SU-DHL-6 (cell line): ENCODE data around the gene MYO5C.

ENCODE experiments used
- H2AFZ ChIP-seq: fragments of 200-600 bp; sonication (generic); 2 replicates; pipeline ENCODE4 v1.6.1; 2014; ENCODE audit warnings: low read depth, mild to moderate bottlenecking, moderate library complexity, mixed read lengths, antibody characterized with exemption, low read length; ENCODE audit not compliant: severe bottlenecking
- H3F3A ChIP-seq: fragments of 200-600 bp; shearing (Covaris generic); 2 replicates; pipeline ENCODE4 v1.6.0; 2016; ENCODE audit warnings: antibody characterized with exemption, mild to moderate bottlenecking; ENCODE audit not compliant: insufficient read depth
- H3K27ac ChIP-seq: fragments of 200-600 bp; sonication (generic); 2 replicates; pipeline ENCODE4 v1.5.1; 2016; ENCODE audit warnings: low read depth, mild to moderate bottlenecking, low read length, moderate library complexity, mixed read lengths
- H3K27me3 ChIP-seq: fragments of 200-600 bp; sonication (generic), shearing (Covaris generic); 2 replicates; pipeline ENCODE4 v1.6.0; 2014; ENCODE audit warnings: mild to moderate bottlenecking, low read length
- H3K36me3 ChIP-seq: fragments of 200-600 bp; sonication (generic); 2 replicates; pipeline ENCODE4 v1.6.1; 2014; ENCODE audit warnings: mild to moderate bottlenecking, low read length, mixed read lengths
- H3K4me2 ChIP-seq: fragments of 300-600, 200-600 bp; shearing (Covaris generic), sonication (generic); 2 replicates; pipeline ENCODE4 v1.6.0; 2014; ENCODE audit warnings: low read length, low read depth, mild to moderate bottlenecking; ENCODE audit not compliant: poor library complexity, severe bottlenecking
- H3K4me3 ChIP-seq: fragments of 200-600 bp; sonication (generic); 2 replicates; pipeline ENCODE4 v1.5.1; 2014; ENCODE audit warnings: antibody characterized with exemption, low read length, mild to moderate bottlenecking, mixed read lengths; ENCODE audit not compliant: insufficient read depth, poor library complexity, severe bottlenecking
- H3K79me2 ChIP-seq: fragments of 200-600 bp; sonication (generic); 2 replicates; pipeline ENCODE4 v1.6.1; 2014; ENCODE audit warnings: mild to moderate bottlenecking, low read length, moderate library complexity; ENCODE audit not compliant: insufficient read depth
- H3K9ac ChIP-seq: fragments of 200-600 bp; sonication (generic); 2 replicates; pipeline ENCODE4 v1.7.0; 2014; ENCODE audit warnings: mild to moderate bottlenecking, low read length
- H3K9me2 ChIP-seq: fragments of 200-600 bp; sonication (generic); replicated peaks from 2 replicates; pipeline ENCODE4 v1.6.1; 2014; ENCODE audit warnings: low read length; ENCODE audit not compliant: insufficient read depth
- H3K9me3 ChIP-seq: fragments of 200-600 bp; sonication (generic); 2 replicates; pipeline ENCODE4 v1.6.1; 2014; ENCODE audit warnings: low read length, mixed read lengths; ENCODE audit not compliant: insufficient read depth
- H4K20me1 ChIP-seq: fragments of 200-600 bp; sonication (generic); 2 replicates; pipeline ENCODE4 v1.6.1; 2014; ENCODE audit warnings: low read depth, mild to moderate bottlenecking, antibody characterized with exemption, low read length, moderate library complexity, mixed read lengths
- CTCF ChIP-seq: fragments of 200-600 bp; sonication (generic); IDR thresholded peaks from one replicate; pipeline ENCODE4 v1.5.1; 2017; ENCODE audit warnings: antibody characterized with exemption, mild to moderate bottlenecking, low read length, moderate library complexity; ENCODE audit not compliant: insufficient read depth, poor library complexity, severe bottlenecking
- EZH2phosphoT487 ChIP-seq: fragments of 200-600 bp; sonication (generic), shearing (Covaris generic); conservative IDR thresholded peaks from 2 replicates; pipeline ENCODE4 v1.6.1; 2018; ENCODE audit warnings: mild to moderate bottlenecking, antibody characterized with exemption, low read length, moderate library complexity, mixed read lengths

MYO5C gene

GRCh38 chr15:52218371-52218770, 77.2 kb downstream of the MYO5C start:
- Histone ChIP-seq H3K27me3 (no peaks in the 10 kb centered on the region), H3K36me3 (no peaks in the 10 kb centered on the region), H2AFZ (no peak overlapping the region), H3K9me3 (no peaks in the 10 kb centered on the region), H3K9me2 (no peaks in the 10 kb centered on the region), H3K79me2 (peaks cover 12% of the 10 kb centered on the region), H3F3A (peaks cover 44% of the 10 kb centered on the region), H3K27ac (peak overlapping the region; percentile 46), H3K4me3 (no peak overlapping the region), H3K4me2 (no peak overlapping the region), H3K9ac (no peak overlapping the region), H4K20me1 (no peaks in the 10 kb centered on the region)
- no peak for TF ChIP-seq EZH2phosphoT487
- TF ChIP-seq CTCF = no peak

GRCh38 chr15:52217186-52217585, 78.4 kb downstream of the MYO5C start:
- Histone ChIP-seq H3K27ac (peak overlapping the region; percentile 46), H3F3A (peaks cover 34% of the 10 kb centered on the region), H3K9ac (peak overlapping the region; percentile 13; the same call in 1 of the 2 replicates), H4K20me1 (no peaks in the 10 kb centered on the region), H3K27me3 (no peaks in the 10 kb centered on the region), H3K9me2 (no peaks in the 10 kb centered on the region), H3K79me2 (peaks cover 4% of the 10 kb centered on the region), H3K4me2 (peak overlapping the region; percentile 13), H3K36me3 (no peaks in the 10 kb centered on the region), H2AFZ (peak overlapping the region; percentile 24), H3K9me3 (no peaks in the 10 kb centered on the region), H3K4me3 (no peak overlapping the region)
- TF ChIP-seq CTCF (peak; percentile 91), EZH2phosphoT487 (no peak)

- peaks cover 10% of the 10 kb centered on the region; the same call in 1 of the 2 replicates for H3F3A ChIP-seq
- H3K4me3 ChIP-seq = no peak overlapping the region
- no peak for TF ChIP-seq EZH2phosphoT487
- TF ChIP-seq CTCF = no peak
- no peaks in the 10 kb centered on the region for H3K36me3 ChIP-seq
- H3K9ac ChIP-seq = no peak overlapping the region
- H3K9me3 ChIP-seq = no peaks in the 10 kb centered on the region
- no peaks in the 10 kb centered on the region for H3K79me2 ChIP-seq
- no peaks in the 10 kb centered on the region for H3K27me3 ChIP-seq
- no peak overlapping the region for H3K4me2 ChIP-seq
- H3K9me2 ChIP-seq = no peaks in the 10 kb centered on the region
- no peak overlapping the region for H3K27ac ChIP-seq
- H4K20me1 ChIP-seq = no peaks in the 10 kb centered on the region
- H2AFZ ChIP-seq = no peak overlapping the region
Measured at GRCh38 chr15:52214553-52214952, 81.1 kb downstream of the MYO5C start.
